Neural cell (in vitro differentiated cells): ENCODE measurements around the gene ZFYVE28. TPM values are rescaled to one million over a fixed set of nuclear protein-coding genes. Genes with fewer than 3 reads are reported as not detected.

Experiments
- H2AFZ ChIP-seq: fragments of 200-600, 300-800 bp; sonication (generic), shearing (Covaris generic); 2 replicates; pipeline ENCODE4 v1.6.0; 2014; ENCODE audit warnings: low read depth, mild to moderate bottlenecking, antibody characterized with exemption, low read length, moderate library complexity
- H3F3A ChIP-seq: fragments of 200-600 bp; shearing (Covaris generic); 2 replicates; pipeline ENCODE4 v1.6.1; 2016; ENCODE audit warnings: mild to moderate bottlenecking, moderate library complexity, mixed read lengths, antibody characterized with exemption, low read length; ENCODE audit not compliant: insufficient read depth, poor library complexity, severe bottlenecking
- H3K27ac ChIP-seq: fragments of 200-600, 300-800 bp; sonication (generic), shearing (Covaris generic); 2 replicates; pipeline ENCODE4 v1.5.1; 2014; ENCODE audit warnings: mild to moderate bottlenecking, low read length, moderate library complexity
- H3K27me3 ChIP-seq: fragments of 300-800, 200-600 bp; sonication (generic), shearing (Covaris generic); 2 replicates; pipeline ENCODE4 v1.6.0; 2014; ENCODE audit warnings: mild to moderate bottlenecking, low read depth, low read length, moderate library complexity; ENCODE audit not compliant: insufficient read depth
- H3K36me3 ChIP-seq: fragments of 300-800, 200-600 bp; sonication (generic), shearing (Covaris generic); 2 replicates; pipeline ENCODE4 v1.5.1; 2014; ENCODE audit warnings: mild to moderate bottlenecking, antibody characterized with exemption, low read length, moderate library complexity; ENCODE audit not compliant: insufficient read depth
- H3K4me2 ChIP-seq: fragments of 300-800, 200-600 bp; sonication (generic), shearing (Covaris generic); 2 replicates; pipeline ENCODE4 v1.6.0; 2014; ENCODE audit warnings: mild to moderate bottlenecking, low read length
- H3K4me3 ChIP-seq: fragments of 300-800, 200-600 bp; sonication (generic), shearing (Covaris generic); 2 replicates; pipeline ENCODE4 v1.5.1; 2014; ENCODE audit warnings: mild to moderate bottlenecking, low read length, moderate library complexity
- H3K79me2 ChIP-seq: fragments of 200-600 bp; shearing (Covaris generic); replicated peaks from 2 replicates; pipeline ENCODE4 v1.6.0; 2014; ENCODE audit warnings: mild to moderate bottlenecking, low read length, moderate library complexity; ENCODE audit not compliant: insufficient read depth
- H3K9ac ChIP-seq: fragments of 300-800, 200-600 bp; sonication (generic), shearing (Covaris generic); 2 replicates; pipeline ENCODE4 v1.6.1; 2016; ENCODE audit warnings: mild to moderate bottlenecking, low read length, mixed read lengths
- H3K9me2 ChIP-seq: fragments of 200-600 bp; shearing (Covaris generic); 2 replicates; pipeline ENCODE4 v1.6.1; 2016; ENCODE audit warnings: mild to moderate bottlenecking, low read length, mixed read lengths; ENCODE audit not compliant: insufficient read depth
- H3K9me3 ChIP-seq: fragments of 200-600, 300-800 bp; sonication (generic), shearing (Covaris generic); 2 replicates; pipeline ENCODE4 v1.6.1; 2016; ENCODE audit warnings: mild to moderate bottlenecking, mixed run types, low read length, moderate library complexity, mixed read lengths
- H4K20me1 ChIP-seq: fragments of 200-600 bp; shearing (Covaris generic); 2 replicates; pipeline ENCODE4 v1.6.1; 2016; ENCODE audit warnings: mild to moderate bottlenecking, mixed run types; ENCODE audit not compliant: insufficient read depth
- CTCF ChIP-seq: fragments of 450-650 bp; IDR thresholded peaks from 2 replicates; pipeline ENCODE4 v1.5.1; 2014; ENCODE audit warnings: antibody characterized with exemption, mild to moderate bottlenecking, moderate library complexity; ENCODE audit not compliant: poor library complexity, severe bottlenecking
- EP300 ChIP-seq: fragments of 450-650 bp; conservative IDR thresholded peaks from 2 replicates; pipeline ENCODE4 v1.6.1; 2014; ENCODE audit warnings: antibody characterized with exemption, mild to moderate bottlenecking, moderate library complexity; ENCODE audit not compliant: poor library complexity, severe bottlenecking
- EZH2 ChIP-seq: fragments of 200-600, 300-800 bp; shearing (Covaris generic), sonication (generic); IDR thresholded peaks from 2 replicates; pipeline ENCODE4 v1.6.1; 2014; ENCODE audit warnings: antibody characterized with exemption, low read length, borderline replicate concordance, mild to moderate bottlenecking; ENCODE audit not compliant: insufficient read depth, poor library complexity, severe bottlenecking
- MXI1 ChIP-seq: fragments of 450-650 bp; conservative IDR thresholded peaks from 2 replicates; pipeline ENCODE4 v1.6.1; 2014; ENCODE audit warnings: antibody characterized with exemption, mild to moderate bottlenecking; ENCODE audit not compliant: poor library complexity, severe bottlenecking
- POLR2AphosphoS5 ChIP-seq: IDR thresholded peaks from 2 replicates; pipeline ENCODE4 v1.6.1; 2012
- RAD21 ChIP-seq: fragments of 450-650 bp; conservative IDR thresholded peaks from 2 replicates; pipeline ENCODE4 v1.6.1; 2014; ENCODE audit warnings: antibody characterized with exemption, mild to moderate bottlenecking, moderate library complexity
- SMC3 ChIP-seq: fragments of 450-650 bp; conservative IDR thresholded peaks from 2 replicates; pipeline ENCODE4 v1.6.1; 2014; ENCODE audit warnings: antibody characterized with exemption, mild to moderate bottlenecking, moderate library complexity; ENCODE audit not compliant: poor library complexity
- TAF1 ChIP-seq: IDR thresholded peaks from 2 replicates; pipeline ENCODE4 v1.6.1; 2012; ENCODE audit warnings: low read depth
- polyA plus RNA-seq: library from polyadenylated mRNA; depleted of rRNA; stranded (reverse); fragments of >200 nt; gene quantifications from 2 replicates; pipeline ENCODE4 v1.2.3, GENCODE V29; 2014
- TF ChIP-seq, protein P1 (sequence below): IDR thresholded peaks from 2 replicates; pipeline ENCODE4 v1.6.1; 2012; ENCODE audit warnings: borderline replicate concordance

Gene ZFYVE28
- polyA plus RNA-seq, 1 donor from 2014 or later, result 2.4 TPM

DNA sequence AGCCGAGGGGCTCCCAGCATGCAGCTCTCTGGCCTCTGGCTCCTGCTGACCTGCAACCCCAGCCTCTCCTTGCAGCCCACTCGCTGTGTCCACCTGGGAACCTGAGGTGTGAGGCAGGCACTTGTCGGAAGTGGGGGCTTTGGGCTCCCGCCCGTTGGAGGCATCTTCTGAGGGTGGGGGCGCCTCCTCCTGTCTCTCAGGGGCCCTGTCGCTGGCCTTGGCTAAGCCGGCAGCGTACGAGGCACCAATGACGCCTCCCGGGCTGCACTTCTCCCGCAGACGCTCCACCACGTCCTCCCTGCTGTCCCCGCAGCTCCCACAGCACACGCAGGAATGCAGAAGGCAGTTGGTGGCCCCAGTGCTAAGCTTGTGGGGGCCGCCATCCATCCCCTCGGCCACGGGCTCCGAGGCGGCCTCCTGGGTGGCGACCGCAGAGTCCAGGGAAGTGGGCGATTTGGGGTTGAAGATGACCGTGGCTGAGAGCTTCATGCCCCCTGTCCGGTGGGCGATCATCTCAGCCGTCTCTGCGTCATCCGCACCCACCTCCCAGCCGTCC, 114.0 kb downstream of the ZFYVE28 start:
- no peak overlapping the region for H3K4me3 ChIP-seq
- no peak overlapping the region for H2AFZ ChIP-seq
- no peaks in the 10 kb centered on the region for H3K27me3 ChIP-seq
- H3K9ac ChIP-seq, result no peak overlapping the region
- no peaks in the 10 kb centered on the region for H4K20me1 ChIP-seq
- no peaks in the 10 kb centered on the region for H3K36me3 ChIP-seq
- H3K79me2 ChIP-seq, result no peaks in the 10 kb centered on the region
- H3F3A ChIP-seq, result no peaks in the 10 kb centered on the region
- TF ChIP-seq SMC3, result no peak
- TF ChIP-seq, protein P1, sequence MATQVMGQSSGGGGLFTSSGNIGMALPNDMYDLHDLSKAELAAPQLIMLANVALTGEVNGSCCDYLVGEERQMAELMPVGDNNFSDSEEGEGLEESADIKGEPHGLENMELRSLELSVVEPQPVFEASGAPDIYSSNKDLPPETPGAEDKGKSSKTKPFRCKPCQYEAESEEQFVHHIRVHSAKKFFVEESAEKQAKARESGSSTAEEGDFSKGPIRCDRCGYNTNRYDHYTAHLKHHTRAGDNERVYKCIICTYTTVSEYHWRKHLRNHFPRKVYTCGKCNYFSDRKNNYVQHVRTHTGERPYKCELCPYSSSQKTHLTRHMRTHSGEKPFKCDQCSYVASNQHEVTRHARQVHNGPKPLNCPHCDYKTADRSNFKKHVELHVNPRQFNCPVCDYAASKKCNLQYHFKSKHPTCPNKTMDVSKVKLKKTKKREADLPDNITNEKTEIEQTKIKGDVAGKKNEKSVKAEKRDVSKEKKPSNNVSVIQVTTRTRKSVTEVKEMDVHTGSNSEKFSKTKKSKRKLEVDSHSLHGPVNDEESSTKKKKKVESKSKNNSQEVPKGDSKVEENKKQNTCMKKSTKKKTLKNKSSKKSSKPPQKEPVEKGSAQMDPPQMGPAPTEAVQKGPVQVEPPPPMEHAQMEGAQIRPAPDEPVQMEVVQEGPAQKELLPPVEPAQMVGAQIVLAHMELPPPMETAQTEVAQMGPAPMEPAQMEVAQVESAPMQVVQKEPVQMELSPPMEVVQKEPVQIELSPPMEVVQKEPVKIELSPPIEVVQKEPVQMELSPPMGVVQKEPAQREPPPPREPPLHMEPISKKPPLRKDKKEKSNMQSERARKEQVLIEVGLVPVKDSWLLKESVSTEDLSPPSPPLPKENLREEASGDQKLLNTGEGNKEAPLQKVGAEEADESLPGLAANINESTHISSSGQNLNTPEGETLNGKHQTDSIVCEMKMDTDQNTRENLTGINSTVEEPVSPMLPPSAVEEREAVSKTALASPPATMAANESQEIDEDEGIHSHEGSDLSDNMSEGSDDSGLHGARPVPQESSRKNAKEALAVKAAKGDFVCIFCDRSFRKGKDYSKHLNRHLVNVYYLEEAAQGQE, result no peak
- no peak overlapping the region for H3K27ac ChIP-seq
- no peak overlapping the region for H3K4me2 ChIP-seq
- H3K9me3 ChIP-seq, result no peaks in the 10 kb centered on the region
- H3K9me2 ChIP-seq, result no peaks in the 10 kb centered on the region

DNA sequence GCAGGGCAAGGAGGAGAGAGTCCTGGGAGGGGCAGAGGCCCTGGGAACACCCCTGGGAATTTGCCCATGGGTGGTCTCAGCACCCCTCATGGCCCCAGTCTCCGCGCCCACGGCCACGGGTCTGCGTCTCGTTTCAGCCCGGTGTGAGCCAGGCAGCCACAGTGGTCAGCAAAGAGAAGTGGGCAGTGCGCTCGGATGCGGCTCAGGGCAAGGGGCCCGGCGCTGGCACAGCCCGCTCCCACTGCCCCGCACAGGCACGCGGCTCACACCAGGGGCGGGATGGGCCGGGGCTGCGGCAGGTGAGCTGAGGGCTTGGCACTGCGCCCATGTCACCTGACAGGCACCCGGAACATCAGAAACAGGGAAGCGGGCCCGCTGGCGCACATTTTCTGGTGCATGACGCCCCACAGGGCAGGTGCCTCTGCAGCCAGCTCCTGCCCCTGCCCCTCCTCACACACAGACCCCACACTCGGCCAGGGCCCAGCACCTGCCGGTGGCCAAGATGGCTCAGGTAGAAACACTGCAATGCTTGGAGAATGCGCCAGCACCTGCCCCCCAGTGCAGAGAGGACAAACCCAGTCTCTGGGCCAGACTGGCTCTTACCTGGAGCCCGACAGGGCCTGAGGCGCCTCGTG, 114.6 kb downstream of the ZFYVE28 start:
- H3K9me2 ChIP-seq, result no peaks in the 10 kb centered on the region
- H3K79me2 ChIP-seq, result no peaks in the 10 kb centered on the region
- H3F3A ChIP-seq, result no peaks in the 10 kb centered on the region
- H3K27ac ChIP-seq, result no peak overlapping the region
- no peak overlapping the region for H3K4me3 ChIP-seq
- H3K27me3 ChIP-seq, result no peaks in the 10 kb centered on the region
- no peak overlapping the region for H3K9ac ChIP-seq
- no peaks in the 10 kb centered on the region for H4K20me1 ChIP-seq
- TF ChIP-seq TAF1 (no peak), SMC3 (no peak), POLR2AphosphoS5 (no peak), EZH2 (no peak), MXI1 (no peak), RAD21 (no peak), EP300 (no peak), CTCF (no peak)
- TF ChIP-seq, protein P1, result no peak
- no peaks in the 10 kb centered on the region for H3K36me3 ChIP-seq
- H3K9me3 ChIP-seq, result no peaks in the 10 kb centered on the region
- no peak overlapping the region for H2AFZ ChIP-seq
- no peak overlapping the region for H3K4me2 ChIP-seq
